Liver (tissue), 9 donors: Measurements from ENCODE around the gene UBE3A. TPM values are rescaled to one million over a fixed set of nuclear protein-coding genes. Genes with fewer than 3 reads are reported as not detected.

ENCODE experiments used
- DNase-seq: peaks from one replicate; pipeline ENCODE4 v3.0.0-alpha.2; 2017; ENCODE audit warnings: low spot score
- H3K27ac ChIP-seq, 2 donors: one replicate each; pipeline ENCODE4 v1.7.0; 2013; ENCODE audit warnings: inconsistent platforms in 2 of 2, low read length in 2 of 2, control low read depth in 1 of 2, low read depth in 1 of 2, mild to moderate bottlenecking in 1 of 2
- H3K27me3 ChIP-seq, 4 donors: one replicate each; pipeline versions ENCODE4 v1.6.1 to v1.7.0; 2013; ENCODE audit warnings: low read length in 3 of 4, inconsistent platforms in 1 of 4, mild to moderate bottlenecking in 1 of 4, moderate library complexity in 1 of 4; ENCODE audit not compliant: control insufficient read depth in 4 of 4, insufficient read depth in 4 of 4
- H3K36me3 ChIP-seq, 4 donors: one replicate each; pipeline versions ENCODE4 v1.6.1 to v1.7.0; 2013; ENCODE audit warnings: low read length in 3 of 4, mild to moderate bottlenecking in 3 of 4, low read depth in 1 of 4, moderate library complexity in 1 of 4; ENCODE audit not compliant: control insufficient read depth in 4 of 4, insufficient read depth in 3 of 4
- H3K4me1 ChIP-seq, 4 donors: one replicate each; pipeline versions ENCODE4 v1.6.1 to v1.7.0; 2013; ENCODE audit warnings: low read length in 3 of 4, mild to moderate bottlenecking in 3 of 4, moderate library complexity in 1 of 4; ENCODE audit not compliant: control insufficient read depth in 4 of 4, insufficient read depth in 4 of 4
- H3K4me3 ChIP-seq, 3 donors: one replicate each; pipeline versions ENCODE4 v1.6.1 to v1.7.0; 2013; ENCODE audit warnings: low read length in 3 of 3, control low read depth in 1 of 3, low read depth in 1 of 3, mild to moderate bottlenecking in 1 of 3
- H3K9ac ChIP-seq, 2 donors: one replicate each; pipeline ENCODE4 v1.7.0; 2013; ENCODE audit warnings: low read length in 2 of 2, mild to moderate bottlenecking in 2 of 2, moderate library complexity in 2 of 2, control low read depth in 1 of 2, low read depth in 1 of 2
- H3K9me3 ChIP-seq, 4 donors: one replicate each; pipeline versions ENCODE4 v1.6.1 to v1.7.0; 2013; ENCODE audit warnings: low read length in 3 of 4; ENCODE audit not compliant: control insufficient read depth in 4 of 4
- CTCF ChIP-seq: fragments of 150-350 bp; IDR thresholded peaks from 2 replicates; pipeline ENCODE4 v1.5.1; 2017; ENCODE audit warnings: improper control_type of control experiment, low read depth, low read length; ENCODE audit not compliant: missing input control
- EGR1 ChIP-seq, 2 donors: IDR thresholded peaks; 2 replicates each; pipeline ENCODE4 v1.6.1; 2016 to 2018; ENCODE audit warnings: antibody characterized with exemption in 2 of 2, low read depth in 2 of 2
- FOXA1 ChIP-seq: IDR thresholded peaks from 2 replicates; pipeline ENCODE4 v1.6.1; 2016; ENCODE audit warnings: antibody characterized with exemption
- FOXA2 ChIP-seq: IDR thresholded peaks from 2 replicates; pipeline ENCODE4 v1.6.1; 2016; ENCODE audit warnings: antibody characterized with exemption
- GABPA ChIP-seq, 2 donors: IDR thresholded peaks in 1 of 2; conservative IDR thresholded peaks in 1 of 2; 2 replicates each; pipeline ENCODE4 v1.6.1; 2016; ENCODE audit warnings: antibody characterized with exemption in 2 of 2, mild to moderate bottlenecking in 1 of 2, moderate library complexity in 1 of 2
- HNF4A ChIP-seq, 2 donors: conservative IDR thresholded peaks; 2 replicates each; pipeline ENCODE4 v1.6.1; 2016; ENCODE audit warnings: antibody characterized with exemption in 2 of 2, mild to moderate bottlenecking in 2 of 2
- HNF4G ChIP-seq: IDR thresholded peaks from 2 replicates; pipeline ENCODE4 v1.6.1; 2016; ENCODE audit warnings: antibody characterized with exemption
- JUND ChIP-seq, 2 donors: IDR thresholded peaks; 2 replicates each; pipeline ENCODE4 v1.6.1; 2016; ENCODE audit warnings: antibody characterized with exemption in 2 of 2
- NR2F2 ChIP-seq: IDR thresholded peaks from 2 replicates; pipeline ENCODE4 v1.6.1; 2016; ENCODE audit warnings: antibody characterized with exemption
- RAD21 ChIP-seq, 2 donors: IDR thresholded peaks; 2 replicates each; pipeline ENCODE4 v1.6.1; 2016; ENCODE audit warnings: antibody characterized with exemption in 2 of 2, mild to moderate bottlenecking in 2 of 2
- RXRA ChIP-seq, 2 donors: IDR thresholded peaks; 2 replicates each; pipeline ENCODE4 v1.6.1; 2017 to 2018; ENCODE audit warnings: antibody characterized with exemption in 2 of 2, mild to moderate bottlenecking in 1 of 2
- SP1 ChIP-seq: IDR thresholded peaks from 2 replicates; pipeline ENCODE4 v1.6.1; 2018; ENCODE audit warnings: antibody characterized with exemption, mild to moderate bottlenecking
- TAF1 ChIP-seq: conservative IDR thresholded peaks from 2 replicates; pipeline ENCODE4 v1.6.1; 2016; ENCODE audit warnings: antibody characterized with exemption, mild to moderate bottlenecking
- YY1 ChIP-seq: IDR thresholded peaks from 2 replicates; pipeline ENCODE4 v1.6.1; 2016; ENCODE audit warnings: antibody characterized with exemption, mild to moderate bottlenecking
- ZBTB33 ChIP-seq: IDR thresholded peaks from 2 replicates; pipeline ENCODE4 v1.6.1; 2016; ENCODE audit warnings: antibody characterized with exemption
- WGBS: extraction: QIAGEN DNeasy Blood & Tissue Kit; methylation state at CpG from one replicate; pipeline ENCODE4 v1.1.7; 2013; 5-methylcytosine and 5-hydroxymethylcytosine counted together
- polyA plus RNA-seq, 2 donors: library from polyadenylated mRNA; stranded (reverse) in 1 of 2; unstranded in 1 of 2; fragments of 200-250 nt in 1 of 2; fragments of >200 nt in 1 of 2; fragmentation: Nextera tagmentation in 1 of 2; extraction: Ambion mirVana in 1 of 2; gene quantifications; one replicate each; pipeline versions ENCODE4 v1.2.1 to v1.2.3, GENCODE V29; 2013 to 2015
- total RNA-seq, 2 donors: library from RNA; depleted of rRNA; stranded (reverse); fragments of >200 nt; gene quantifications; one replicate each; pipeline ENCODE4 v1.2.3, GENCODE V29; 2014
- TF ChIP-seq, protein P1 (sequence below): IDR thresholded peaks from 2 replicates; pipeline ENCODE4 v1.6.1; 2016; ENCODE audit warnings: antibody characterized with exemption
- TF ChIP-seq, protein P2 (sequence below): IDR thresholded peaks from 2 replicates; pipeline ENCODE4 v1.6.1; 2016; ENCODE audit warnings: antibody characterized with exemption, mild to moderate bottlenecking
- TF ChIP-seq, protein P3 (sequence below): IDR thresholded peaks from 2 replicates; pipeline ENCODE4 v1.6.1; 2016; ENCODE audit warnings: antibody characterized with exemption
- donor health status: healthy.
- donor health status: healthy.
- donor health status: healthy.
- donor health status: healthy.
- donor health status: healthy.

Gene UBE3A
- total and polyA plus RNA-seq, 4 donors: 12.9 to 58.4 (median 38.2) TPM

GRCh38 chr15:25408428-25408827 is 30.4 kb downstream of the UBE3A start:
- TF ChIP-seq CTCF (no peak), SP1 (no peak), YY1 (no peak), GABPA (IDR thresholded peaks at IDR 0.05 in 1 of 2, conservative IDR thresholded peaks at IDR 0.05 in 1 of 2) (no peak), FOXA2 (no peak), ZBTB33 (no peak), HNF4A (conservative IDR thresholded peaks at IDR 0.05) (no peak), RXRA (IDR thresholded peaks at IDR 0.05) (no peak), TAF1 (no peak), EGR1 (IDR thresholded peaks at IDR 0.05; ENCODE audit: low read depth in 2 of 2) (no peak), NR2F2 (no peak), HNF4G (no peak), RAD21 (IDR thresholded peaks at IDR 0.05) (no peak), FOXA1 (no peak), JUND (IDR thresholded peaks at IDR 0.05) (no peak)
- TF ChIP-seq, protein P1, sequence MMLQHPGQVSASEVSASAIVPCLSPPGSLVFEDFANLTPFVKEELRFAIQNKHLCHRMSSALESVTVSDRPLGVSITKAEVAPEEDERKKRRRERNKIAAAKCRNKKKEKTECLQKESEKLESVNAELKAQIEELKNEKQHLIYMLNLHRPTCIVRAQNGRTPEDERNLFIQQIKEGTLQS: no peak
- TF ChIP-seq, protein P2, sequence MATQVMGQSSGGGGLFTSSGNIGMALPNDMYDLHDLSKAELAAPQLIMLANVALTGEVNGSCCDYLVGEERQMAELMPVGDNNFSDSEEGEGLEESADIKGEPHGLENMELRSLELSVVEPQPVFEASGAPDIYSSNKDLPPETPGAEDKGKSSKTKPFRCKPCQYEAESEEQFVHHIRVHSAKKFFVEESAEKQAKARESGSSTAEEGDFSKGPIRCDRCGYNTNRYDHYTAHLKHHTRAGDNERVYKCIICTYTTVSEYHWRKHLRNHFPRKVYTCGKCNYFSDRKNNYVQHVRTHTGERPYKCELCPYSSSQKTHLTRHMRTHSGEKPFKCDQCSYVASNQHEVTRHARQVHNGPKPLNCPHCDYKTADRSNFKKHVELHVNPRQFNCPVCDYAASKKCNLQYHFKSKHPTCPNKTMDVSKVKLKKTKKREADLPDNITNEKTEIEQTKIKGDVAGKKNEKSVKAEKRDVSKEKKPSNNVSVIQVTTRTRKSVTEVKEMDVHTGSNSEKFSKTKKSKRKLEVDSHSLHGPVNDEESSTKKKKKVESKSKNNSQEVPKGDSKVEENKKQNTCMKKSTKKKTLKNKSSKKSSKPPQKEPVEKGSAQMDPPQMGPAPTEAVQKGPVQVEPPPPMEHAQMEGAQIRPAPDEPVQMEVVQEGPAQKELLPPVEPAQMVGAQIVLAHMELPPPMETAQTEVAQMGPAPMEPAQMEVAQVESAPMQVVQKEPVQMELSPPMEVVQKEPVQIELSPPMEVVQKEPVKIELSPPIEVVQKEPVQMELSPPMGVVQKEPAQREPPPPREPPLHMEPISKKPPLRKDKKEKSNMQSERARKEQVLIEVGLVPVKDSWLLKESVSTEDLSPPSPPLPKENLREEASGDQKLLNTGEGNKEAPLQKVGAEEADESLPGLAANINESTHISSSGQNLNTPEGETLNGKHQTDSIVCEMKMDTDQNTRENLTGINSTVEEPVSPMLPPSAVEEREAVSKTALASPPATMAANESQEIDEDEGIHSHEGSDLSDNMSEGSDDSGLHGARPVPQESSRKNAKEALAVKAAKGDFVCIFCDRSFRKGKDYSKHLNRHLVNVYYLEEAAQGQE: no peak
- TF ChIP-seq, protein P3, sequence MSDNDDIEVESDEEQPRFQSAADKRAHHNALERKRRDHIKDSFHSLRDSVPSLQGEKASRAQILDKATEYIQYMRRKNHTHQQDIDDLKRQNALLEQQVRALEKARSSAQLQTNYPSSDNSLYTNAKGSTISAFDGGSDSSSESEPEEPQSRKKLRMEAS: no peak
- Histone ChIP-seq H3K9ac (no peak overlapping the region), H3K4me1 (peaks cover 0 to 21% (median 6%) of the 10 kb centered on the region in 4 donors), H3K9me3 (no peaks in the 10 kb centered on the region), H3K27ac (no peak overlapping the region), H3K4me3 (no peak overlapping the region), H3K27me3 (no peaks in the 10 kb centered on the region), H3K36me3 (peaks cover 0 to 5% (median 2%) of the 10 kb centered on the region in 4 donors)
- 76% methylated on average over 2 of the region's 2 CpGs for WGBS
- DNase-seq: no peak
